ENCODE results near the gene RMND1.

- no peak for TF ChIP-seq CTCF (IDR thresholded peaks at IDR 0.05)
- no peak for TF ChIP-seq EZH2phosphoT487 (IDR thresholded peaks at IDR 0.05)
- no peak for TF ChIP-seq EZH2 (IDR thresholded peaks at IDR 0.05)
Observed at GRCh38 chr6:151375833-151376232, 76.1 kb downstream of the RMND1 start.

All from neural progenitor cell (in vitro differentiated cells).